Posterior vena cava (tissue), 2 donors: ENCODE results near the gene KREMEN2. TPM values are rescaled to one million over a fixed set of nuclear protein-coding genes. Genes with fewer than 3 reads are reported as not detected.

Source experiments
- DNase-seq: peaks from one replicate; pipeline ENCODE4 v3.0.0-alpha.2; 2020; ENCODE audit warnings: low spot score
- intact Hi-C, 2 donors: fragments of 100-400 bp; cut with DNase I; formaldehyde crosslinking; loops; one replicate each; pipeline versions ENCODE4 v1.14.1 to v1.14.2; 2022 to 2023
- total RNA-seq, 2 donors: library from RNA; stranded (reverse); fragmentation: NEBNext Ultra II Directional; extraction: Animal tissue kit (Norgen Biotek cat#: 25700); gene quantifications; one replicate each; pipeline ENCODE4 v1.2.1, GENCODE V29; 2021
- donor health status: DM: yes; HTN: yes; CAD: no.
- donor health status: DM: yes; HTN: yes; CAD: no.

KREMEN2 gene
- total RNA-seq, 2 donors from 2014 or later = not detected

DNA sequence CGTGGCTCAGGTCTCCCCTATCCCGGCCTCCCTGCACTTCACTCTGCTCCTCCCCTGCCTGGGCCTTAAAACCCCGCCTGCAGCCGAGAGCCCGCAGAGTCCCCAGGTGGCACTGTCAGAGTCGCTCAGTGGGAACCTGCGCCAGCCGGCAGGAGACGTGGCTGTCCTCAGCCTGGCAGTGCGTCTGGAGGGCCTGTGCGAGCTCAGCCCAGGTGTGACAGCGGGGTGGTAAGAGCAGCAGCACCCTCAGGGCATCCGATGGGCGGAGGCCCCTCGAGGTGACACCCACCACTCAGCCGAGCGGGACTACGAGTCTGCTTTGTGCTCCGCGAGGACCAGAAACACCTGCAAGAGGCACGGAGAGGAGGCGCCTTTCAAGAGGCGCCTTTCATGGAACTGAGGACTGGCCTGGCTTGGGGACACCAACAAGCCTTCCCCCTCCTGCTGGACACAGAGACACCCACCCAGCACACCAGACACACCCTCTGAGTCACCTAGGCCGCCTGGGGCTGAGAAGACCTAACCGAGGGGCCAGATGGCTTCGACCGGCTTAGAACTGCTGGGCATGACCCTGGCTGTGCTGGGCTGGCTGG, 48.8 kb downstream of the KREMEN2 start, which contains the start of gene CLDN9:
CLDN9 (plus strand) TSS at position 96 of the 593 bp plus-strand sequence; CDS start at position 536, 440 bp downstream.
- intact Hi-C loops = no loop called here
- no peak for DNase-seq

DNA sequence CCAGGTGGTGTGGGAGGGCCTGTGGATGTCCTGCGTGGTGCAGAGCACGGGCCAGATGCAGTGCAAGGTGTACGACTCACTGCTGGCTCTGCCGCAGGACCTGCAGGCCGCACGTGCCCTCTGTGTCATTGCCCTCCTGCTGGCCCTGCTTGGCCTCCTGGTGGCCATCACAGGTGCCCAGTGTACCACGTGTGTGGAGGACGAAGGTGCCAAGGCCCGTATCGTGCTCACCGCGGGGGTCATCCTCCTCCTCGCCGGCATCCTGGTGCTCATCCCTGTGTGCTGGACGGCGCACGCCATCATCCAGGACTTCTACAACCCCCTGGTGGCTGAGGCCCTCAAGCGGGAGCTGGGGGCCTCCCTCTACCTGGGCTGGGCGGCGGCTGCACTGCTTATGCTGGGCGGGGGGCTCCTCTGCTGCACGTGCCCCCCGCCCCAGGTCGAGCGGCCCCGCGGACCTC, 49.4 kb downstream of the KREMEN2 start:
- intact Hi-C loops = no loop called here
- DNase-seq = no peak

DNA sequence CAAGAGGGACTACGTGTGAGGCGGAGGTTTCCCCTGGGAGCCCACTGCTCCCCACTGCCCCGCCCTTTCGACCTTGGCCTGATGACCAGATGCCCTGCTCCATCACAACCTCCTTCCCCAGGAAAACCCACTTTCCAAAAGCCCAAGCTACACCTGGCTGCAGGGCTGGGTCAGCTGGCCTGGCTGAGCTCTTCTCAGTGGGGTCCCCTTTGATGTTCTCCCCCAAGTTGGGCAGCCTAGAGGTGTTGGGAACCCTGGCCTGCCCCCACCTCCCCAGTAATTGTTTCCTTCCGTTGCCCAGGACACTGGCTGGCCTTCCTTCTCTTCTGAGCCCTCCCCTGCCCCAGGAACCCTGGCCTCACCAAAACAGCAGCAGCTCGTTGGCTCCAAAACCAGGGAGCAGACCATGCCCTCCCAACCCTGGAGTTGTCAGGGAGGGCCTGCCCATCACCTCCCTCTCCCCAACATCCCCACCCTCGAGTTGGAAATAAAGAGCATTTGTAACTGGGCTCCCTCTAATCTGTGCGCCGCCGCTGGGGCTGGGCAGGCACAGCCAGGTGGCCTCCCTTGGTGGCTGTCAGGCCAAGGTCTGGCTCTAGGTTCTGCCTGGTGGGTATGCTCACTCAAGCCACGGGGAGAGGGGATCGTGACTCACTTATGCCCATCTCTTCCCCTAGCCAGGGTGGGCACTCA, 50.1 kb downstream of the KREMEN2 start:
- no peak for DNase-seq
- intact Hi-C loops = no loop called here

DNA sequence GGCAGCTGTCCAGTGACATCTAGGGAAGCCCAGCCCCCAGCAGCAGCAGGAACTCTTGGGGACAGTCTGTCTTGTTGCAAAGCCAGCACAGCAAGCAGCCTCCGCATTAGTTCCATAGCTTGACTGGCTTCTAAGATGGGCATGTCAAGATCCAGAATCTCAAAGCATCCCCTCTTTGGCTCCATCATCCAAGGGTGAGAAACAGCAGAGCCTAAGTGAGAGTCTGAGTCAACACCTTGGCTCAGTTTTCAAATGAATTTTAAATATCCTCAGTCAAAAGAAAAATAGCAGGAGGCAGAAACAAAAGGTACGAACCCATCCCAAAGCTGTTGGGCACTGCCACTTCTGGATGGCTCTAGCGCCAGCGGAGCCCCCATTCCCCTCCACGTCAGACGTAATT, 50.9 kb downstream of the KREMEN2 start:
- DNase-seq = no peak
- intact Hi-C loops = no loop called here

DNA sequence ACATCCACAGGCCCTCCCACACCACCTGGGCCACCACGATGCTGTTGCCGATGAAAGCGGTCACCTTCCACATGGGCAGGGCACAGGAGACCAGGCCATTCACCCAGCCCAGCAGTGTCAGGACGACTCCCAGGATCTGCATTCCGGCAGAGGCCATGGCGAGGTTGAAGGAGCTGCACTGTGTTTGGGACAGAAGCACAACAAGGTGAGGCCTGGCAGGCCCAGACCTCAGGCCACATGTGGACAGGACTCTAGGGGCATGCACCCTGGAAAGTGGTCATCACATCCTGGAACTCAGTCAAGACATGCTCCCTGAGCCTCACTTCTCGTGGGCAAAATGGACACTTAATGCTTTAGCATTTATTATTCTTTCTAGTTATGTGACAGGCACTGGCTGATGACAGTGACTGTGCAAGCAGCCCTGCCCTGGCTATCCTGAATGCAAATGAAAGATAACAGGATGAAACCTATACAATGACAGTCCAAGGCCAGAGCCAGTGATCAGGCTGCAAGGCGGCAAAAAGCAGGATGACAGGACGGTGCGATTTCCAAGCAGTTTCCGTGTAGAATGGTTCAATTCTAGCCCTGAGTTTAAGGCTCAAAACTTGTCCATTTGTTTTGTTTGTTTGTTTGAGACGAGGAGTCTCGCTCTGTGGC, 51.9 kb downstream of the KREMEN2 start:
- DNase-seq = no peak
- intact Hi-C loops = no loop called here

DNA sequence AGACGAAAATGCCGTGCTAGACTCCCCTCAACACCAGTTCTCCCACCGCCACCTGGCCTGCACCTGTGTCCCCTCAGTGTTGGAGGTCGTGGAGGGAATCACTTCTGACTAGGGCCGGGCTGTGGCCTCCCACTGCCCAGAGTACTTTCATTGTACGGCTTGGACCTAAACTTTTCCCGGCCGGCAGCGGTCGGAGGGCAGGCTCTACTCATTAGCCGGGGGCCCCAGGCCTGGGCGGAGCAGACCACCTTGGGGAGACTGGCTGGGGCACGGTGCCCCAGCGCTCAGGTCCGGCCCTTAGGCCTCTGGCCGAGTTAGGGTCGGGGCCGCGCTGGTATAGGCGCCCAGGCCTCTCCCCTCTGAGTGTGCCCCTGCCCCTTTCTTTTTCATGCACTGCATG, 53.3 kb downstream of the KREMEN2 start:
- DNase-seq = no peak
- intact Hi-C loops = no loop called here

Other genes starting within 250 kb of the KREMEN2 start
- gene PRSS27, start 244.1 kb upstream of the KREMEN2 start, total RNA-seq = 1 to 10 TPM in 1 of 2 donors, under 1 TPM in 1; 0.71 to 1.4 TPM
- gene SRRM2, start 211.6 kb upstream of the KREMEN2 start, total RNA-seq = 100 to 1,000 TPM; 320 to 360 TPM
- 100 to 1,000 TPM; 182 to 196 TPM for gene ELOB, start 187.0 kb upstream of the KREMEN2 start, total RNA-seq
- not detected for gene PRSS33, start 176.7 kb upstream of the KREMEN2 start, total RNA-seq
- not detected for gene PRSS41, start 165.8 kb upstream of the KREMEN2 start, total RNA-seq
- gene PRSS21, start 147.0 kb upstream of the KREMEN2 start, total RNA-seq = not detected
- not detected for gene ZG16B, start 134.0 kb upstream of the KREMEN2 start, total RNA-seq
- not detected for gene PRSS22, start 106.1 kb upstream of the KREMEN2 start, total RNA-seq
- 10 to 100 TPM; 16.0 to 17.6 TPM for gene FLYWCH2, start 81.1 kb upstream of the KREMEN2 start, total RNA-seq
- 10 to 100 TPM; 31.0 to 37.7 TPM for gene FLYWCH1, start 52.3 kb upstream of the KREMEN2 start, total RNA-seq
- gene PAQR4, start 5.1 kb downstream of the KREMEN2 start, total RNA-seq = 1 to 10 TPM; 2.5 to 5.4 TPM
- gene PKMYT1, start 16.2 kb downstream of the KREMEN2 start, total RNA-seq = 1 to 10 TPM in 1 of 2 donors, under 1 TPM in 1; 0.76 to 1.6 TPM
- gene CLDN9, start 48.6 kb downstream of the KREMEN2 start, total RNA-seq = not detected
- gene CLDN6, start 53.9 kb downstream of the KREMEN2 start, total RNA-seq = not detected
- 100 to 1,000 TPM in 1 of 2 donors, 10 to 100 TPM in 1; 67.1 to 156 TPM for gene TNFRSF12A, start 56.1 kb downstream of the KREMEN2 start, total RNA-seq
- gene HCFC1R1, start 59.7 kb downstream of the KREMEN2 start, total RNA-seq = 100 to 1,000 TPM in 1 of 2 donors, 10 to 100 TPM in 1; 63.3 to 104 TPM
- 10 to 100 TPM; 21.6 to 25.7 TPM for gene THOC6, start 59.8 kb downstream of the KREMEN2 start, total RNA-seq
- gene BICDL2, start 72.7 kb downstream of the KREMEN2 start, total RNA-seq = under 1 TPM in 1 of 2 donors, not detected in 1; 0.10 TPM
- gene MMP25, start 82.3 kb downstream of the KREMEN2 start, total RNA-seq = 1 to 10 TPM; 4.7 to 5.6 TPM
- gene IL32, start 101.4 kb downstream of the KREMEN2 start, total RNA-seq = 10 to 100 TPM; 56.8 to 65.4 TPM
- gene ZSCAN10, start 135.0 kb downstream of the KREMEN2 start, total RNA-seq = not detected
- 1 to 10 TPM; 7.6 to 8.3 TPM for gene ZNF205, start 148.3 kb downstream of the KREMEN2 start, total RNA-seq
- gene ZNF213, start 170.8 kb downstream of the KREMEN2 start, total RNA-seq = 10 to 100 TPM in 1 of 2 donors, 1 to 10 TPM in 1; 8.3 to 10.2 TPM
- gene OR1F1, start 223.9 kb downstream of the KREMEN2 start, total RNA-seq = not detected